OCI-M2 (cell line): ENCODE data around the gene TLDC2.
"Not testable (repeated sequence)": the region's sequence is repeated elsewhere in the genome, so short reads cannot be mapped to it uniquely, and the experiment has no call there.

Source experiments
- DNase-seq: peaks from one replicate; lab custom pipeline; 2025; ENCODE audit not compliant: unreplicated experiment; lab: John Stamatoyannopoulos, UW

TLDC2 gene

DNA sequence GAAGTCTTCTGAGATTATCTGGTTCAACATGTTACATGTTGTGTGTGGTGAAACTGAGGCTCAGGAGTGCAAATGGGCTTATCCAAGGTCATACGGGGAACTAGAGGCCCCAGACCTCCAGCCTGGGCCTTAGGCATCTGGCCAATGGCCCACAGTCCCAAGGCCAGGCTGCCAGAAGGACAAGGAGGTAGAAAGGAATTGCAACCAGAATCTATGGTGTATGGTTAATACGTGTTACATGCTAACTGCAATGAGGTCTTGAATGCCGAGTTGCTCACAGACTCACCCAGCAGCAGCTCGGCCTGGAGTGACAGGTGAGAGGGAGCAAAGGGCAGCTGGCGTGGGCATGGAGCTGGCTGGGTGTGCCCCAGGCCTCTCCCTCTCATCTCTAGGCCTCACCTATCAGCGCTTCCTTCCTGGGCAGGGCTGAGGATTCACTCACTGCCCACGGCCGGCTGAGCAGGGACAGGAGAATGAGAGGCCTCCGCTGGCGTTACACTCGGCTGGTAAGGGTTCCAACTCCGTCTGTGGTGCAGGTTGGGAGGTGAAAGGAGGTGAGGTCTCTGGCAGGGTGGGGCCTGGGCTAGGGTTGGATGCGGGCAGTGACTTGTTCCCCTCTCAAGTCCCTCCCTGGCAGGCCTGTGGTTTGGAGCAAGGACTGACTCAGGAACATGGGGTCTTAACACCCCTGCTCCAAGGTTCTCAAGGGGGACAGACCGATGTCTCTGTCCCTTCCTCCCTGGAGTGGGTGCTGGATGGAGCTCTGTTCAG, at the start of gene TLDC2:
Gene TLDC2 (plus strand): TSS at position 437 of the 771 bp plus-strand sequence. CDS start 37 bp downstream, at position 474.
- no peak for DNase-seq

DNA sequence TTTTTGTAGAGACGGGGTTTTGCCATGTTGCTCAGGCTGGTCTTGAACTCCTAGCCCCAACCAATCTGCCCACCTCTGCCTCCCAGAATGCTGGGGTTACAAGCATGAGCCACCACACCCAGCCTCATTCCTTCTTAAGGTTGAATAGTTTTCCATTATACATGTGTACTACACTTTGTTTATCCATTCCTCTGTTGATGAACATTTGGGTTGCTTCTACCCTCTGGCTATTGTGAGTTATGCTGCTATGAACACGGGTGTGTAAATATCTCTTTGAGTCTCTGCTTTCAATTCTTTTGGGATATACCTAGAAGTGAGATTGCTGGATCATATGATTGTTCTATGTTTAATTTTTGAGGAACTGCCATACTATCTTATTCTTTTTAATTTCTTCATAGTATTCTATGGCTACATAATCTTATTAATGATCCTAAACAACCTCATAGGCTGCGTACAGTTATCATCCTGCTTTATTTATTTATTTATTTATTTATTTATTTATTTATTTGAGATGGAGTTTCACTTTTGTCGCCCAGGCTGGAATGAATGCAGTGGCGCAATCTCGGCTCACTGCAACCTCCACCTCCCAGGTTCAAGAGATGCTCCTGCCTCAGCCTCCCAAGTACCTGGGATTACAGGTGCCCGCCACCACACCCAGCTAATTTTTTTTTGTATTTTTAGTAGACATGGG, 49.2 kb upstream of the TLDC2 start:
- DNase-seq, result no peak

DNA sequence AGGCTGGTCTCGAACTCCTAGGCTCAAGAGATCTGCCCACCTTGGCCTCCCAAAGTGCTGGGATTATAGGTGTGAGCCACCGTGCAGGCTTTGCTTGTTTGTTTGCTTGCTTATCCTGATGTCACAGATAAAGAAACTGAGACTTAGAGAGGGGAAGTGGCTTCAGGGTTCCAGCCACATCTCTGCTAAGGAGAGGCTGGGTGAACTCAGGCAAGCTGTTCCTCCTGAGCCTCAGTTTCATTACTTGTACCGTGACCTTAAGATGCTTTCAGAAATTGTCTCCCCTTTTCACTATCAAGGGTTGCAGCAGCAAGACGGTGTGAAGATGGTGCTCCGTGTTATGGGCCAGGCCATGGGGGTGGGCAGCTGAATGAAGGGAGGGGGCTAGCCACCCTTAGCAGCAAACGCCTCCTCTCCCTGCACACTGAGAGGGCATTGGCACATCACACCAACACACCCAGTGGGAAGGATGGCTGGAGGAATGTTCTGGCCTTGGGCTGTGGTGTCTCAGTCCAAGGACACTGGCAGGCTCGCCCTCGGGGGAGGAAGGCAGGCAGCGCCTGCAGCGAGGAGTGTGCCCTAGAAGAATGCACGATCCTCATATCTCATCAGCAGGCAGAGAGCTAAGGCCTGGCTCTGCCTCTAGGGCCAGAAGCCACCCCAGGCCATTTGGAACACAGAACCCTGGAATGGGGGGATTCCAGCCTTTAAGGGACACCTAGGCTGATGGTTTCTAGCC, 48.2 kb upstream of the TLDC2 start:
- no peak for DNase-seq

DNA sequence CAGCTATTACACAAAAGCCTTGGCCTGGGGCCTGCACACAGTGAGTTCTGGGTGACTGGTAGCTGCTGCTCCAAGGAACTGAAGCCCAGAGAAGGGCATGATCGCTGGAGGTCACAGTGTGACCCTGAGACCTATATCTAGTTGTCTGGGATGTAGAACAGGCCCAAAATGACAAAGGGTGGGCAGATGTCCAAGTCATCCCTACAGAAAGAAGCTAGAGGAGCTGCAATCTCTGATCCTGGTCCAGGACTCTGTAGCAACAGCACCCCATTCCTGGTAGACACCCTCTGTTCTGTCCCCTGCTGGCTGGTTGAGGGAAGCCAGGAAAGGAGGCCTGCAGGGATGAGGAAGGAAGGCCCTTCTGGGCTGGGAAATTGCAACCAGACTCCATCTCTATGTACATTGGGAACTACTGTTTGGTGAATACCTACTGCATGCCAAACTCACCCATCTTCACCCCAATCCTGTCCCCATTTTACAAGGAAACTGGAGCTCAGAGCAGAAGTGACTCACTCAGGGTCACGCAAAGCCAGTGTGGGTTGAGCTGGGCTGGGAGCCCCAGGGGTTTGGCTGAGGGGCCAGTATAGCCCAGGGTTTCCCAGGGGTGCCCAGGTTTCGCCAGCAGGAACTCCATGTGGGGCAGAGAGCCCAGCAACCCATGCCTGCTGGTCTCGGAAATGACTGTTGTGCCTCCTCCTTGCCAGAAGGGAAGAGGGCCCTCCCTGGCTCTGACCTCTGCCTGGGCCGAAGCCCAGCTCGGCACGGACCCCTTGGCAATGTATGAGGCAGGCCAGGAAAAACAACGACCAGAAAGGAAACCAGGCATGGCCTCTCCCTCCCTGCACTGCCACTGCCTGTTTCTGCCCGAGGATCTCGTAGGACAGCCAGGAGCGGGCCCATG, 44.9 kb upstream of the TLDC2 start:
- no peak for DNase-seq

DNA sequence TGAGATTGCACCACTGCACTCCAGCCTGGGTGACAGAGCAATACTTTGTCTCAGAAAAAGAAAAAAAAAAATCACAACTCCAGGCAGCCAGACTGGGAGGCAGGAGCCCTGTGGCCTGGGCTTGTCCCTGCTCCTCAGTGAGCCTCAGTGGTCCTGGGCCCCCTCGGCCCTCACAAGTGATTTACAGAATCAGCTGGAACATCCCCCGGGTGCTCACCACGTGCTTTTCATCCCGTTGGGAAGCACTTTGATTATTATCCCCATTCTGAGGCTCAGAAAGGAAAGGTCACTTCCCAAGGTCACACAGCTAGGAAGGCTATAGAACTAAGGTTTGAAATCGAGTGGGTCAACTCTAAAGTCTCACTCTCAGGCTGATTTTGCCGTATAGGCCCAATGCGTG, 43.1 kb upstream of the TLDC2 start:
- DNase-seq, result no peak

DNA sequence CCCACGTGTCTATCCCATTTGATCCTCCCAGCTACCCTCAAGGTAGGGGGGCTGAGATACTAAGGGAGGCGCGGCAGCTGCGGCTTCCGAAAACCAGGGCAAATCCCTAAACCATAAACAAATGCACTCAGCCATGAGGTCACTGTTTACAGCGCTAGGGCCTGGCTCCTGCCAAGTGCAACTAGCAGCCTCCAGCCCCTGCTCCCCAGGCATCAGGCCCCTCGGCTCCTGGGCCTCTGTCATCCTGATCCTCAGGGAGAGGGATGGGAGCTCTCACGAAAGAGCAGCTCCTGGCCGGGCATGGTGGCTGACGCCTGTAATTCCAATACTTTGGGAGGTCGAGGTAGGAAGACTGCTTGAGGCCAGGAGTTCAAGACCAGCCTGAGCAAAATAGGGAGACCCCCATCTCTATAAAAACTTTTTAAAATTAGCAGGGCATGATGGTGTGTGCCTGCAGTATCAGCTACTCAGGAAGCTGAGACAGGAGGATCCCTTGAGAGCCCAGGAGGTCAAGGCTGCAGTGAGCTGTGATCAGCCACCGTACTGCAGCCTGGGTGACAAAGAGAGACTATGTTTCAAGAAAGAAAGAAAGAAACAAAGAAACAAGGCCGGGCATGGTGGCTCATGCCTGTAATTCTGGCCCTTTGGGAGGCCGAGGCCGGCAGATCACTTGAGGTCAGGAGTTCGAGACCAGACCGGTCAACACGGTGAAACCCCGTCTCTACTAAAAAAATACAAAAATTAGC, 42.5 kb upstream of the TLDC2 start:
- DNase-seq, result no peak

DNA sequence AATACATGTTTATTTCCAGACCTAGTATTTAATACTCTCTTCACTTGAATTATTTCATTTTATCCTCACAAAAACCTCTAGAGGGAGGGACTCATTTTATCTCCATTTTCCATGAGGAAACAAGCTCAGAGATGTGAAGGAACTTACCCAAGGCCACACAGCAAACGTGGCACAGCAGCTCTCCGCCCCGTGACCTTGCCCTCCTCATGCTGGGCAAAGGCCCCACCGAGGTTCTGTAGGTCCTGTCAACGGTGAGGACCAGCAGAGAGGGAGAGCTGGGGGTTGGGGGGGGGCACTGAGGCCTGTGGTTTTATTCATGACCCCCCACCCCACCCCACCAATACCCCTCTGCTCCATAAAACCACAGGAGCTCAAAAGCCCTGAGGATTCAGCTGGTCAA, 40.9 kb upstream of the TLDC2 start:
- DNase-seq, result no peak

DNA sequence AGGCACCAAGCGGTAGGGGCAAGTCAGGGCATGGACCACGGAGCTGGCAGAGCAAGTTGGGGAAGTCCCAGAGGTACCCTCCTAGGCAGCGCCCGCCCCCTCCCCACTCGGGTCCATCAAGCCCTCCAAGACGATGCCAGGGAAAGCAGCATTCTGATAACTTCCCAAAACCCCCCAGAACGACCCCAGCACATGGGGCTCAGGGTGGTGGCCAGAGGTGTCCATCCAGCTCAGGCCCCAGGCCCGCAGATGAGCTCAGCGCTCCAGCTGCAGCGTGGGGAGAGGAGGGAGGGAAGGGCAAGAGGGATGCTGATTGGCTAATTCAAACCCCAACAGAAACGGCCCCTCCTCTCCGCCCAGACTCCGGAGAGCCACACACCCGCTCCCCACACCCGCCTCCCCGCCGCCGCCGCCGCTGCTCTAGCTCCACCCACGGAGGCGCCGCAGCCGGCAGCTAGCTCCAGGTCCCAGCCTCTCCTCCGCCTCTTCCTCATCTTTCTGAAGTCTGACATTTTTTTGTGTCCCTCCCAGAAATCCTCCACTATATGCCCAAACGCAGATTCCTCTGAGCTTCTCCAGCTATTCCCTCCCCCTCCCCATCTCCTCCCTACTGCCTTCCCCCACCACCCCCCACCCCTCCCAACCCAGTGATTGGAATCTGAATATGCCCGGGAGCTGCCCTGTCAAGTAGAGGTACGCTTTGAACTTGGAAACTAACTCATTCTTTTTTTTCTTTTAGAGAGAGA, 40.3 kb upstream of the TLDC2 start:
- DNase-seq, result peak; percentile 85

DNA sequence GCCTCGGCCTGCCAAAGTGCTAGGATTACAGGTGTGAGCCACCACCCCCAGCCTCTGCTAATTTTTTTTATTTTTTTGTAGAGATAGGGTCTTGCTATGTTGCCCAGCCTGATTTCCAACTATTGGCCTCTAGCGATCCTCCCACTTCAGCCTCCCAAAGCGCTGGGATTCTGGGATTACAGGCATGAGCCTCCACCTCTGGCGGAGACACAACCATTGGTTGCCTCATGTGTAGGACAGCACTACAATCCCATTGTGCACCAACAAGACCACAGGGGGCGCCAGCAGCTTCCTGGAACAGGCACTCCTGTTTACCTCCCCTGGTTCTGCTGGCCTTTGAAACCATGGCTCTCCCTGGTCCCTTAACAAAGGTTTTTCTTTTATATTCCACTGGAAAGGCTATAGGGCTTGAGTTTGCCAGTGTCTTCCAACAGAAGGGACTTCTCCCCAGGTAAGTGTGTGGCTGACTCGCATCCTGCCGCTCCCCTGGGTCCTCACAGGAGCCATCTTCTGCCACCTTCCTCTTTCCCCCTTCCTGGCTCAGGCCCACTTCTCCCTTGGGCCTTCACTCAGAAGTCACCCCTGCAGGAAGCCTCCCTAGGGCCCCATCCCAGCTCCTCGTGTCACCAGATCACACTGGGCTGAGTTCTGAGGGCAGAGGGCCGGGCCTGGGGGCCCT, 39.2 kb upstream of the TLDC2 start:
- peak; percentile 84 for DNase-seq

DNA sequence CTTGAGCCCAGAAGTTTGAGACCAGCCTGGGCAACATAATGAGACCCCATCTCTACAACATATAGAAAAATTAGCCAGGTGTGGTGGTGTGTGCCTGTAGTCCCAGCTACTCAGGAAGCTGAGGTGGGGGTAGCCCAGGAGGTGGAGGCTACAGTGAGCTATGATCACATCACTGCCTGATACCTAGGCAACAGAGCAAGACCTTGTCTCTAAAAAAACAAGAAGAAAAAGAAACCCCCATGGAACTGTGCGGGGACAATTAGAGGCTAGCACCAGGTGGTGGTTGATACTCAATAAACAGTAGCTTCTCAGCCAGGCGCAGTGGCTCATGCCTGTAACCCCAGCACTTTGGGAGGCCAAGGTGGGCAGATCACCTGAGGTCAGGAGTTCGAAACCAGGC, 37.6 kb upstream of the TLDC2 start:
- DNase-seq, result not testable (repeated sequence)

DNA sequence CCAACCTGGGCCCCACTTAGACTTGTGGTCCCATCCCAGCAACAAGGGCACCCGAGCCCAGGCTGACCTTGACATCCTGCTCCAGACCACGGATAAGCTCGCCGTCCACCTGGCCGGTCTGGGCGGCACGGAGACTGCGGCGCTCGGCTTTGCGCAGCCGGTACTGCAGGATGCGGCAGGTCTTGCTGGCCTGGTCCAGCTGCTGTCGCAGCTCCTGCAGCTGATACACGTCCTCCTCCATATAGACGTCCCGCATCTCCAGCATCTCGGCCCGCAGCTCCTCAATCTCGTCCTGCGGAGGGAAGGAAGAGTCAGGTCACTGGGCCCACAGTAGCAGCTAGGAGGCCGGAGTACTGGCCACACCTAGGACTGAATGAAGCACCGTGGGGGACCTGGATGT, 36.8 kb upstream of the TLDC2 start:
- DNase-seq, result no peak

DNA sequence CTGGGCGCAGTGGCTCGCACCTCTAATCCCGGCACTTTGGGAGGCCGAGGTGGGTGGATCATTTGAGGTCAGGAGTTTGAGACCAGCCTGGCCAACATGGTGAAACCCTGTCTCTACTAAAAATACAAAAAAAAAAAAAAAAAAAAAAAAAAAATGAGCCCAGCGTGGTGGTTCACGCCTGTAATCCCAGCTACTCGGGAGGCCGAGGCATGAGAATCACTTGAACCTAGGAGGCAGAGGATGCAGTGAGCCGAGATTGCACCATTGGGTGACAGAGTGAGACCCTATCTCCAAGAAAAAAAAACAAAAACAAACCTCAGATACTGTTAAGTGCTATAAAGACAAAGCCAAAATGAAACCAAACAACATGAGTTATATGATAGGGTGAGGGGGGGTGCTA, 34.9 kb upstream of the TLDC2 start:
- DNase-seq, result not testable (repeated sequence)

DNA sequence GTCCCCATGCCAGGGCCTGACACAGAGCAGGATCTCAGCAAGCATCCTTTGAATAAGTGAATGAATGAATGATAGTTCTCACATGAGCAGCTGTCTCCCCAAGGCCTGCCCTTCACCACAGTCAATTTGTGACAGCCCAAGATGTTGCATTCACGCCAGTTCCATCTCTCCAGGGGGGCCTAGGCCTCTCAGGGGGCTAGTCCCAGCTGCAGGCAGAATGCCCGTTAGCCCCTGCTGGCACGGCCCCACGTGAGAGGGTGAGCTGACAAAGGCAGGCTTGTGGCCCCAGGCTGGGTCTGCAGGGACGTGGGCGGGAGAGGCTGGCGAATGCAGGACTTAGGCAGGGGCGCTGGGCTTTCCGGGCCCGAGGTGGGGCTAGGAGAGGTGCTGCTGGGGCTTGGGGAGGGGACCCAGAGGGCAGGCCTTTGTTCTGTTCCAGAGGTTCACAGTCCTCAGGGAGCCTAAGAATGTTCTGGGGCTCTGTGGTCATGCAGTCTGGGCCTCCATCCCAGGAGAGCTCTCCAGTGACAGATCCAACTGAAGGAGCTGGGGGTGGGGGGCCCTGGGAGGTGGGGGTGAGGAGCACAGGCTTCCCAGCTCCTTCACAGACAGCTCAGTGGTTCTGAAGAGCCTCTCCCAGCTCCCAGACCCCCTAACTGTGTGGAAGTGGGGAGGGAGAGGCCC, 30.5 kb upstream of the TLDC2 start:
- no peak for DNase-seq

DNA sequence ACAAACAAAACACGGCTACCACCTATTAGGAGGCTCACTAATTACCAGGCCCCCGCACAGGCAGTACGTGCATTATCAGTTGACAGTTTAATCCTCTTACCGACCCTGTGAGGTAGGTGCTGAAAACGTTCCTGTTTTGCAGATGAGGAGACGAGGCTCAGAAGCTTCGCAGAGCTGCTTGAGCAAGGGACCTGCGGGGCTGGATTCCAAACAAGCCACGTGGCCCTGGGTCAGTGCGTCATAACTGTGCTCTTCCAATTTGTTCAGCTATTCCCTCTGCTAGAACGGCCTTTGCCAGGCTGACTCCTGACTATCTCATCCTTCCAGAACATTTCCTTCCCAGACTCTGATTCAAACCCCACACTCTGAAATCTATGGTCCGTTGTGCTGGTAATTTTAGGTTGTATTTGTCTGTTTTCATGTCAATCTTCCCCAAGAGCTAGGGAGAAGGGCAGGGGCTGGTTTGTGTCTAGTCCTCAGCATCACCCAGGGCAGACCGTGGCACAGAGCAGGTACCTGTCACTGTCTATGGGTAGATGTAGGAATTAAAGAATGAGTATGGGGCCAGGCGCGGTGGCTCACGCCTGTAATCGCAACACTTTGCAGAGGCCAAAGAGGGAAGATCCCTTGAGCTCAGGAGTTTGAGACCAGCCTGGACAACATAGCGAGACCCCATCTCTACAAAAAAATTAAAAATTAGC, 28.8 kb upstream of the TLDC2 start:
- DNase-seq, result no peak

DNA sequence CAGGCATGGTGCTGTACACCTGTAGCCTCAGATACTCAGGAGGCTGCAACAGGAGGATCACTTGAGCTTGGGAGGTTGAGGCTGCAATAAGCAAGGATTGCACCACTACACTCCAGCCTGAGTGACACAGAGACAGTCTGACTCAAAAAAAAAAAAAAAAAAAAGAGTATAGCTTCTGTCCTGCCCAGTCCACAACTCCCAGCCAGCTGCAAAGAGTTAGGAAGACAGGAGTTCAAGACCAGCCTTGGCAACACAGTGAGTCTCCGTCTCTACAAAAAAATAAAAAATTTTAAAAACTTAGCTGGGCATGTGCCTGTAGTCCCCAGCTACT, 28.3 kb upstream of the TLDC2 start:
- DNase-seq, result no peak

DNA sequence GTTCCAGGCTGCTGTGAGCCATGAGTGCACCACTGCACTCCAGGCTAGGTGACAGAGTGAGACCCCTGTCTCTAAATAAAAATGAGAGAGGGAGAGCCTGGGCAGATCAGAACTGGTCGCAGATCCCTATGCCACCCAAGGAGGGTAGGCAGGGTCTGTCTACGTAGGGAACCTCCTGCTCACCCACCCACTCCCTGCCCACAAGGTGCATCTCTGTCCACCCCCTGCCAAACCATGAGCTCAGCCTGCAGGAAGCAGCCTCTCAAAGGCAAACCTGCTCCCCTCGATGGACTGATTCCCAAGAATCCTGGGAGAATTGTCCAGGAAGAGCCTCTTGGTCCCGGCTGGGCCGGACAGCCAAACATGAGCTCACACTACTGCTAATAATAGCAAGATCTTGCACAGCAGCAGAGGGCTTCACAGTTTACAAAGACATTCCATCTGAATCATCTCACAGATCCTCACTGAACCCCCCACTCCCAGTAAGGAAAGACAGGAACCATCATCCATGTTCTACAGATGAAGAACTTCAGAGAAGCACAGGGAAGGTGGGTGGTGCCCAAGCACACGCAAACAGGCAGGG, 27.8 kb upstream of the TLDC2 start:
- DNase-seq, result no peak

DNA sequence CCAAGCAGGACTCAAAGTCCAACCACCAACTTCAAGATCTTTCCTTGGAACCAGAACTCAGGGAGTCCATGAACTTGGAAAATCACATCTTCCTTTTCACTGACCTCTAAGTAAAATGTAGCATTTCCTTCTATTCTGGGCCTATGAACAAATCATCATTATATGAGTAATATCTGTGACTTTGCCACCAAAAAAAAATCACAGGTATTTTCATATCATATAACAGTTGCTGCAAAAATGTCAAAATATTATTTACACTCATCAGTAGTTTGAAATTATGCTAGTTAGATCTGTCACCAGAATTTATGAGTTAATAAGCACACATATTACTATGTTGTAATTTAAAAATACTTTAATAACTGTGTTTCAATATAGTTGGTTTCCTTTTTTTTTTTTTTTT, 27.3 kb upstream of the TLDC2 start:
- no peak for DNase-seq
